GM21447 (cell line): Measurements from ENCODE around the gene KBTBD7.

Experiments used
- ATAC-seq: cut with Tn5 transposase; IDR thresholded peaks from one replicate; pipeline ENCODE4 v1.9.1; 2021; ENCODE audit not compliant: unreplicated experiment

KBTBD7 gene

DNA sequence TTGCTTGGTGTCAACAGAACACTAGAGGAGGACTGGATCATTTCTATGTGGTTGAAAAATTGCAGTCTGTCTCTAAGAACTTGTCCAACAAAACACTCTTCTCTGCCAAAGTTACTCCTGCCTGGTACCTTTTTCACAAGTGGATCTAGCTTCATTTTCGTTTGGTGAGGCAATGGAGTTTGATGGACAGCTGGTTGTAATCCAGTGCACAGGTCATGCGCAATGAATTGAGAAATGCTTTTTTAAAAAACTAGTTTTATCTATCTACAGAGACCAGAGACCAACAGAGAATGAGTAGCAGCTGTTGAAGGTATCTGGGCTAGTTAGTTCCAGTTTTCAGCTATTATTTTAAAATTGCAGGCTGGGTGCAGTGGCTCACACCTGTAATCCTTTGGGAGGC lies 49.8 kb downstream of the KBTBD7 start:
- ATAC-seq, result no peak
